DND-41 (cell line): ENCODE data around the gene STK32C.

Experiments
- CTCF ChIP-seq: IDR thresholded peaks from 2 replicates; pipeline ENCODE4 v1.5.1; 2012; ENCODE audit warnings: borderline replicate concordance, low read length, moderate library complexity, mild to moderate bottlenecking; ENCODE audit not compliant: poor library complexity, severe bottlenecking; ENCODE audit errors: extremely low read depth
- EZH2 ChIP-seq: IDR thresholded peaks from 3 replicates; pipeline ENCODE4 v1.6.1; 2012; ENCODE audit warnings: borderline replicate concordance, low read depth, mild to moderate bottlenecking, moderate library complexity, low read length, inconsistent platforms; ENCODE audit not compliant: severe bottlenecking

- no peak for TF ChIP-seq CTCF
- TF ChIP-seq EZH2, result no peak
Measured at GRCh38 chr10:132180736-132181135, 127.0 kb downstream of the STK32C start.
